GM12892 (cell line): ENCODE results near the gene MYCBP2.

Experiments
- POLR2A ChIP-seq: IDR thresholded peaks from 2 replicates; pipeline ENCODE4 v1.6.1; 2011; ENCODE audit warnings: low read depth, low read length, control low read depth
- POLR2AphosphoS5 ChIP-seq: IDR thresholded peaks from 2 replicates; pipeline ENCODE4 v1.6.1; 2011; ENCODE audit warnings: low read depth, low read length, control low read depth

GRCh38 chr13:77267362-77267761 lies 59.5 kb downstream of the MYCBP2 start:
- TF ChIP-seq POLR2AphosphoS5 (no peak), POLR2A (no peak)
